GM12801 (cell line): ENCODE data around the gene ZNF418.
"Not testable (repeated sequence)": the region's sequence is repeated elsewhere in the genome, so short reads cannot be mapped to it uniquely, and the experiment has no call there.

ENCODE experiments used
- CTCF ChIP-seq: IDR thresholded peaks from one replicate; pipeline ENCODE4 v1.5.1; 2011; ENCODE audit warnings: control low read depth; ENCODE audit not compliant: insufficient read length; ENCODE audit errors: extremely low read depth

The ZNF418 gene

GRCh38 chr19:57916168-57916995, 18.8 kb downstream of the ZNF418 start, which contains the start of gene ZNF417:
Gene ZNF417, minus strand, starts transcription at chr19:57916592. Its CDS starts 181 bp downstream, at chr19:57916411.
- not testable (repeated sequence) for TF ChIP-seq CTCF

- TF ChIP-seq CTCF, result no peak
Measured at GRCh38 chr19:57914531-57914930, 20.7 kb downstream of the ZNF418 start.

- TF ChIP-seq CTCF, result no peak
Measured at GRCh38 chr19:57907394-57907793, 27.8 kb downstream of the ZNF418 start.

GRCh38 chr19:57905258-57905657, 29.9 kb downstream of the ZNF418 start:
- no peak for TF ChIP-seq CTCF

- TF ChIP-seq CTCF, result no peak
Measured at GRCh38 chr19:57903618-57904184, 31.5 kb downstream of the ZNF418 start.

GRCh38 chr19:57900311-57900710, 34.9 kb downstream of the ZNF418 start:
- no peak for TF ChIP-seq CTCF

- TF ChIP-seq CTCF, result no peak
Measured at GRCh38 chr19:57888560-57889231, 46.5 kb downstream of the ZNF418 start, which contains the start of gene ZNF814. Gene ZNF814, minus strand, starts transcription at chr19:57889037. Its CDS starts 235 bp downstream, at chr19:57888802.
